Measurements from ENCODE around the gene POMC.

POMC gene

GRCh38 chr2:25176541-25177181, 8.3 kb upstream of the POMC start:
- no peak overlapping the region for H3K27ac ChIP-seq
- TF ChIP-seq CTCF (conservative IDR thresholded peaks at IDR 0.05) (no peak), ZFX (IDR thresholded peaks at IDR 0.05) (no peak)

- H3K27ac ChIP-seq: no peak overlapping the region
- TF ChIP-seq CTCF (conservative IDR thresholded peaks at IDR 0.05) (no peak), ZFX (IDR thresholded peaks at IDR 0.05) (no peak)
These were observed 7.8 kb upstream of the POMC start for GRCh38 chr2:25176138-25176537.

- no peak for TF ChIP-seq CTCF (conservative IDR thresholded peaks at IDR 0.05)
- TF ChIP-seq ZFX (IDR thresholded peaks at IDR 0.05): no peak
- no peak overlapping the region for H3K27ac ChIP-seq
These were observed 5.9 kb upstream of the POMC start for GRCh38 chr2:25174192-25174861.

GRCh38 chr2:25173719-25174118, 5.3 kb upstream of the POMC start:
- no peak overlapping the region for H3K27ac ChIP-seq
- TF ChIP-seq CTCF (conservative IDR thresholded peaks at IDR 0.05) (no peak), ZFX (IDR thresholded peaks at IDR 0.05) (no peak)

- no peak for TF ChIP-seq ZFX (IDR thresholded peaks at IDR 0.05)
- TF ChIP-seq CTCF (conservative IDR thresholded peaks at IDR 0.05): no peak
- H3K27ac ChIP-seq: no peak overlapping the region
These were observed 2.5 kb upstream of the POMC start for GRCh38 chr2:25170888-25171287.

GRCh38 chr2:25169073-25169470, 692 bp upstream of the POMC start:
- TF ChIP-seq CTCF (conservative IDR thresholded peaks at IDR 0.05): no peak
- TF ChIP-seq ZFX (IDR thresholded peaks at IDR 0.05): no peak
- H3K27ac ChIP-seq: no peak overlapping the region

- H3K27ac ChIP-seq: no peak overlapping the region
- peak; percentile 81 for TF ChIP-seq CTCF (conservative IDR thresholded peaks at IDR 0.05)
- no peak for TF ChIP-seq ZFX (IDR thresholded peaks at IDR 0.05)
These were observed 2.1 kb downstream of the POMC start for GRCh38 chr2:25165992-25166875.

Measured in C4-2B (cell line).